ENCODE results near the gene ALX4. TPM values are rescaled to one million over a fixed set of nuclear protein-coding genes. Genes with fewer than 3 reads are reported as not detected.

ALX4 gene
- total RNA-seq, 1 experiment from 2014 or later = 9.9 TPM

GRCh38 chr11:44315947-44316658, 6.2 kb upstream of the ALX4 start:
- DNase-seq (ENCODE audit: low read depth) = peak; percentile 68

DNA sequence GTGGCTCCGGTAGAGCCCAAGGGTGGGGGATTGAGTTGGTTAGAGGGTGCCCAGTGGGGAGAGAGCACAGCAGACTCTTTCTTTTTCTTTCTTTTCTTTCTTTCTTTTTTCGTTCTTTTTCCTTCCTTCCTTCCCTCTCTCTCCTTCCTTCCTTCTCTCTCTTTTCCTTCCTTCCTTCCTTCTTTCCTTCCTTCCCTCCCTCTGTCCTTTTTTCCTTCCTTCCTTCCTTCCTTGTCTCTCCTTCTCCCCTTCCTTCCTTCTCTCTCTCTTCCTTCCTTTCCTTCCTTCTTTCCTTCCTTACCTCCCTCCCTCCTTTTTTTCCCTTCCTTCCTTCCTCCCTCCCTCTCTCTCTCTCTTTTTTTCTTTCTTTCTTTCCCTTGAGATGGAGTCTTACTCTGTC, 4.8 kb upstream of the ALX4 start:
- no peak for DNase-seq (ENCODE audit: low read depth)

GRCh38 chr11:44313761-44314489, 4.0 kb upstream of the ALX4 start:
- peak; percentile 50 for DNase-seq (ENCODE audit: low read depth)

GRCh38 chr11:44312876-44313275, 2.9 kb upstream of the ALX4 start:
- no peak for DNase-seq (ENCODE audit: low read depth)

DNA sequence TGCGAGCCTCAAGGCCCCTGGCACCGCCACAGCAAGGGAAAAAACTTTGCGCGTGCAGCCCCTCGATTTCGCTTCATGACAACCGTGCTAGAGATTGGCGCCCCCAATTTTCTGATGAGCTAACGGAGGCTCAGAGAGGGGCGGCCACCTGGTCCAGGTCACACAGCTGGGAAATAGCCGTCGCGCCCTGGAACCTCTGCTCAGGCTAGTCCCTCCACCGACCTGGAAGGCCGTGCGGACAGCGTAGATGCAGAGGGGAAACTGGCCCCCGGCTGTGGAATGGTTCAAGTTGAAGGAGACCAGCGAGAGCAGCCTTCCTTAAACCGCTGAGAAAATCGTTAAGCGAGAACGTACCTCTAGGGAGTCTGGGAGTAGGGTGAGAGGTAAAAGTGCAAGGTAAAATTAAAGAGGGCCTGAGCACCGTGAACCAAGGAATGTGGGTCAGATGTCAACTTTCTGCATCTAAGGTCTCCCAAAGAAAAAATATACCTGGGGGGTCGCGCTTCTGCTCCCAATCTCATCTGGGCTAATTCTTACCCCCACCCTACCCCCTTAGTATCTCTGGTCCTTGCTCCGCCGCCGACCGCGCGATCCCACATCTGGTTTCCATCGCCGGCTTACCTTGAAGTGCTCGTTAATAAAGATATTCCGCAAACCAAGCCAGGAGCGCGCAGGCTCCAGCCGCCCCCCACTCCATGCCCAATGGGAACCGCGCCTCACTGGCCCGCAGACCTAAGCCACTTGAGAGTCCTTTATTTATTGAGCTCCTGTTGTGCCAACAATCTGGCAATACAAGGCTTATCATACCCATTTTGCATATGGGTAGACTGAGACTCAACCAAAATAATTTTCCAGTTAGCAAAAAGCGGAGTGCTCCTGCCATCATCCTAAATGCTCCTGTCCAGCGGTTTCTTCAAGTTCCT, 1.7 kb upstream of the ALX4 start:
- no peak for DNase-seq (ENCODE audit: low read depth)

DNA sequence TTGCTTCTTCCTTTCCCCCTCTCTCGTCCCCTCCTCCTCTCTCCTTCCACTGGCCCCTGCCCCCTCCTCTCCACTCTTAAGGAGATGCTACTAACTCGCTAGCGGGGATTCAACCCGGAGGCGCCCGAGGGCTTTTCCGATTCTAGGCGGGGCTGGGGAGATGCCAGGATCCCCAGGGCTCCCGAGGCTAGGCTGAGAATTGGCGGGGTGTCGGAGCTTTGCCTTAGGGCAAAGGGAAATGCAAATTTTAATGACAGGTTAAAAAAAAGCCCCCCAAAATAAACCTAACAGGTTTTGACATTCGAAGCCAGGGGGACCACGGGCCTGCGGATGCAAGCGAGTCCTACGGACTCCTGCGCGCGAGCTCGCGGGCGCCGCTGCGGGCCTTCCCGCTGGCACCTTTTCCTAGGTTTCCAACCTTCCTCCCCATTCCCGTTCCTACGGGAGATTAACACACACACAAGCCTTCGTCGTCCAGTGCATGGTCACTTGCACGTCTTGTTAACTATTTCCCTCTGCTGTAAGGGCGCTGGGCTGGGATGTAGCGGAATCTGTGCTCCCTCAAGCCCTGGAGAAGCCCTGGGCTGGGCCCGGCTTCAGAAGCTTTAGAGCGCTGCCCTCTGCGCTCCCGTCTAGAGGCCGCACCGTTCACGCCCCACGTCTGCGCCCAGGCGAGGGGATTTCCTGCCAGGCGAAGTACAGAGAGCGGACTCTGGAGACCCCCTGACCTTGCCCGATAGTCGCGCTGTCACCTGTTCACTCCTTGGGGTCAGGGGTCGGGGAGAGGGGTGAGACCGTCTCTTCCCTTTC, 729 bp upstream of the ALX4 start:
- DNase-seq (ENCODE audit: low read depth) = peak; percentile 63

- DNase-seq (ENCODE audit: low read depth) = no peak
These were observed 195 bp upstream of the ALX4 start for GRCh38 chr11:44310206-44310462.

GRCh38 chr11:44308923-44309477, 939 bp downstream of the ALX4 start:
- no peak for DNase-seq (ENCODE audit: low read depth)

GRCh38 chr11:44308256-44308922, 1.6 kb downstream of the ALX4 start:
- DNase-seq (ENCODE audit: low read depth) = no peak

DNA sequence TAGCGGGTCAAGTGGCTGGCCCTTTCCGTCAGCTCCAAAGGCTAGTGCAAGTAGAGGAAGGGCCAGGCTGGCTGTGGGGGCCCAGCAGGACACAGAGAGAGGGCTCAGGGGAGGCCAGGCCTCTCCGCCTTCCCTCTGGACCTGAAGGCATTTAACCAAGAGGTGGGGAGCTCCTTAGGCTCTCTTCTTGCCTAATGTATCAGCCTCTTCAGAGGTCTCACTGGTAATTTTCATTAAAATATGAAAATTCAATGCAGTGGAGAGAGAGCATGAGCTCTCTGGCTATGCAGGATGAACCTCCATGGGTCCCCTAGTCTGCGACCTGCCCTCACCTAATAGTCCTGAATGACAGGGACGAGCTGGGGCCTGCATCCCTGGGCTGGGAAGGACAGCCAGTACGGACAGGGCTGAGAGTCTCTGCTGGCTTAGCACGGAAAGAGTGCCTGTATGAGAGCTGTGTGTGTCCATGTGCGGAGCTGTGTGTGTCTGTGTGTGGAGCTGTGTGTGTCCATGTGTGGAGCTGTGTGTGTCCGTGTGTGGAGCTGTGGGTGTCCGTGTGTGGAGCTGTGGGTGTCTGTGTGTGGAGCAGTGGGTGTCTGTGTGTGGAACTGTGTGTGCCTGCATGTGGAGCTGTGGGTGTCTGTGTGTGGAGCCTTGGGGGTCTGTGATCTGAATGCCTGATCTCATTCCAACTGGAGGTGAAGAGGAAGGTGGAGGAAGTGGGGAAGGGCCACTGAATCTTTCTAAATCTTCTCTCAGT, 2.4 kb downstream of the ALX4 start:
- DNase-seq (ENCODE audit: low read depth) = no peak

GRCh38 chr11:44306918-44307244, 3.1 kb downstream of the ALX4 start:
- DNase-seq (ENCODE audit: low read depth) = peak; percentile 42

DNA sequence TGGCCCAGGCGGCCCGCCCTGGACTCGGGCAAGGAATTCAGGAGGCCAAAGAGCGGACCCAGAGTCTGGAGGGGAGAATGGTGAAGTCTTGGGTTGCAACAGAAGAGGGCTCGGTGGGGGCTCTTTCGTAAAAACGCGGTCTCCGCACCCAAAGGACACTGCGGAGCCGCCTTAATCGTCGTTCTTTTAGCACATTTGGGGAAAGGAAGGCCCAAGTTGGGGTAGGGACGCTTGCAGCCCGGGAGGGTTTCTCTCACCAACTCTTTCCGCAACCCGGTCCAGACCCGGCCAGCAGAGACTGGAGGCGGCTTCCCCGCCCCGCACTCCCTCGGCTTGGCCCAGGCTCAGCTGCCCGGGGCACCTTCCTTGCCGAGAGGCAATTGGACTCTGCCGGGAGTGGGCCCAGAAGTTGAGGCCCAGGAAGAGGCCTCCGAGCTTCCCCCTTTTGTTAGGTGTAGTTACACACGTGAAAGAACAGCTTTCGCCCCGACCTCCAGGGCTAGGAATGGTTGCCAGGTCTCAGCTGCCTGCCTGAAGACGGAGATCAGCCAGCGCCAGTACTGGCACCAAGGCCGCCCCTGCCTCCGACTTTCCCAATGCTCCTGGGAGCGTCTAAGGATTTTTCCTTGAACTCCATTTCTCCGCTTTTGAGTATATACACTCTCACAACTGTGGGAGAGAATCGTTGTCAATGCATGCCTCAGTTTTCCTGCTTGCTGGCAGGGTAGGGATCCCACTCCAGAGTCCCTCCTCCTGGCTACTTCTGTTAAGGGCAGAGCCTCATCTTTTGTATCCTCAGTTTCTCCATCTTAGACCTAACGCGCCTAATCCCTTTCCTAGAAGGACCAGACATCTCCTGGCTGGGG, 3.7 kb downstream of the ALX4 start:
- DNase-seq (ENCODE audit: low read depth) = peak; percentile 45

- DNase-seq (ENCODE audit: low read depth) = peak; percentile 82
These were observed 4.4 kb downstream of the ALX4 start for GRCh38 chr11:44305470-44306051.

GRCh38 chr11:44305026-44305469, 4.9 kb downstream of the ALX4 start:
- no peak for DNase-seq (ENCODE audit: low read depth)

- peak; percentile 64 for DNase-seq (ENCODE audit: low read depth)
These were observed 5.6 kb downstream of the ALX4 start for GRCh38 chr11:44304091-44305025.

DNA sequence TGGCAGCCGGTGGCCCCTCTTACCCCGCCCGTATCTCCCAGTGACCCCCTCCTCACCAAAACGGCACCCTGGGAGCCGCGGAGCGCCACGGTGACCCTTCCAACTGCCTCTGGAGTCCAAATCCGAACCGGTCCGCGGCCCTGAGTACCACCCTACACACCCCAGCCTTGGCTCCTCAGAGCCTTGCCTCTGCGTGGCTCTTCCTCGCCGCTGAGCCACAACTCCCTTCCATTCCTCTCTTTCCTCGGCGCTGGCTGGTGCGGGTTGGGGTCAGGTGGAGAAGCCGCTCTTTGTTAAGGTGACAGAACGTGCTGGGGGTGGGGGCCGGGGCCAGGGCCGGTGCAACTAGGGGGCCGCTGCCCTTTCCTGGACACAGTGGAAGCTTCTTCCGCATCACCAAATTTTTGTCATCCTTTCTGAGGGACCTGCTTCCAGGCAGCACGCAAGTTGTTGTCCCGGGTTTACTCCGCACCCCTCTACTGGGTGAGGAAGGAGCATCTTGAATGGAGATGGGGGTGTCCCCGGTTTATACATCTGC, 6.5 kb downstream of the ALX4 start:
- DNase-seq (ENCODE audit: low read depth) = no peak

- peak; percentile 97 for DNase-seq (ENCODE audit: low read depth)
These were observed 8.2 kb downstream of the ALX4 start for GRCh38 chr11:44301564-44302271.

Data from M059J (cell line).